Memory B cell (primary cell): ENCODE results near the gene PIP5K1B.

Source experiments
- ATAC-seq: fragments of 150-1000 bp; cut with Tn5 transposase; 2 replicates; pipeline ENCODE4 v1.10.0; 2021; ENCODE audit warnings: low read depth, mild to moderate bottlenecking, moderate library complexity
- DNase-seq, 2 donors: peaks; one replicate each; pipeline ENCODE4 v3.0.0; 2022; ENCODE audit warnings: low spot score in 2 of 2
- H3K27ac Mint-ChIP-seq: one replicate; pipeline ENCODE4 v1.8.0; 2022; ENCODE audit warnings: mild to moderate bottlenecking, moderate library complexity, mixed read lengths
- H3K27me3 Mint-ChIP-seq: one replicate; pipeline ENCODE4 v1.8.0; 2022; ENCODE audit warnings: mixed read lengths
- H3K36me3 Mint-ChIP-seq: one replicate; pipeline ENCODE4 v1.8.0; 2022; ENCODE audit warnings: mild to moderate bottlenecking, mixed read lengths
- H3K4me1 Mint-ChIP-seq: one replicate; pipeline ENCODE4 v1.8.0; 2022; ENCODE audit warnings: mixed read lengths
- H3K4me3 Mint-ChIP-seq: one replicate; pipeline ENCODE4 v1.8.0; 2022; ENCODE audit warnings: mild to moderate bottlenecking, moderate library complexity, mixed read lengths
- H3K9me3 Mint-ChIP-seq: one replicate; pipeline ENCODE4 v1.8.0; 2022; ENCODE audit warnings: mixed read lengths

Gene PIP5K1B

DNA sequence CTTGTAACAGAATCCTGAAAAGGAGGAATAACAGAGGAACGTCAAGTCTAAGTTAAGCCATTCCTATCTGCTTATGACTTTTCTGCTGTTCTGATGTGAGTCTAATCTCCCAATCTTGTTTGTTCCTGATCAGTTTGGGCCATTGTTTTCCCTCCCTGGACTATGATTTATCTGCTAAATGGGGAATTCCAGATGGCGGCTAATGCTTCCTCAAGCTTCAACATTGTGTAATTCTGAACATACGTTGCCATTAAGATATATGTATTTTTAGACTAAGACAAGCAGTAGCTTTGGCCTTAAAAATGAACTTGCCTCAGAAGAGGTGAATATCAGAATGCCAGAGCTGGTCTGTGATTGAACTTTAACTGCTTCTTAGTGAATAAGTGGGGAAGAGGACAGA lies 166.2 kb downstream of the PIP5K1B start:
- Mint-ChIP-seq H3K27ac (no peak overlapping the region), H3K4me1 (peaks cover 3% of the 10 kb centered on the region), H3K4me3 (no peak overlapping the region), H3K27me3 (no peaks in the 10 kb centered on the region), H3K36me3 (peaks cover 9% of the 10 kb centered on the region), H3K9me3 (no peaks in the 10 kb centered on the region)
- ATAC-seq (no peak), DNase-seq (no peak)

DNA sequence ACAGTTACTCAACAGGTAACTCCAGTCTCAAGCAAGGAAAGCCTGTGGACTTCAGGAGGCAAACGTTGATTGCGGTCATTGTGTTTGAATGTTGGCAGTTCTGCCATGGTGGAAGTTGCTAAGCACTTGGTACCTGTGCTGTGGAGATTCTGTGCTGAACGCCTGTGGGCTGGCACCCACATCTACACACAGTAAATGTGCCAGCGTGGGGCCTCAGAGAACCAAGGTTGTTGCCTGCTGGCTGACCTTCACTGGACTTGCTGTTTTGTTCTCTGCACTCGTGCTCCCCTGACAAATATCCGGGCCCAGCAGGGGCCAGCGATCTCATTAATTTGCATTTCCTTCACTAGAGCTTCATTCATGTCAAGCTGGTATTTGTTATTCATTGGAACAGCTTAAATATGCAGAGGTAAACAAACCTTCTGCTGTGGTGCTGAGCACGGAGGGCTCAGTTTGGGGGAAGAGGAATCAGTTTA lies 167.0 kb downstream of the PIP5K1B start:
- ATAC-seq (no peak), DNase-seq (no peak)
- Mint-ChIP-seq H3K27ac (no peak overlapping the region), H3K4me1 (no peaks in the 10 kb centered on the region), H3K4me3 (no peak overlapping the region), H3K9me3 (no peaks in the 10 kb centered on the region), H3K36me3 (peaks cover 5% of the 10 kb centered on the region), H3K27me3 (no peaks in the 10 kb centered on the region)

GRCh38 chr9:68873179-68873578 lies 168.1 kb downstream of the PIP5K1B start:
- no peaks in the 10 kb centered on the region for H3K27me3 Mint-ChIP-seq
- H3K4me1 Mint-ChIP-seq, result no peaks in the 10 kb centered on the region

GRCh38 chr9:68876273-68876672 lies 171.2 kb downstream of the PIP5K1B start:
- H3K9me3 Mint-ChIP-seq, result no peaks in the 10 kb centered on the region
- peaks cover 13% of the 10 kb centered on the region for H3K36me3 Mint-ChIP-seq
- H3K27ac Mint-ChIP-seq, result no peak overlapping the region
- ATAC-seq (no peak), DNase-seq (no peak)
- H3K27me3 Mint-ChIP-seq, result no peaks in the 10 kb centered on the region
- no peaks in the 10 kb centered on the region for H3K4me1 Mint-ChIP-seq
- H3K4me3 Mint-ChIP-seq, result no peak overlapping the region

More at GRCh38 chr9:68873179-68873578, 168.1 kb downstream of the PIP5K1B start:
- DNase-seq (no peak), ATAC-seq (no peak)
- Mint-ChIP-seq H3K4me3 (no peak overlapping the region), H3K9me3 (no peaks in the 10 kb centered on the region), H3K36me3 (peaks cover 6% of the 10 kb centered on the region), H3K27ac (no peak overlapping the region)

DNA sequence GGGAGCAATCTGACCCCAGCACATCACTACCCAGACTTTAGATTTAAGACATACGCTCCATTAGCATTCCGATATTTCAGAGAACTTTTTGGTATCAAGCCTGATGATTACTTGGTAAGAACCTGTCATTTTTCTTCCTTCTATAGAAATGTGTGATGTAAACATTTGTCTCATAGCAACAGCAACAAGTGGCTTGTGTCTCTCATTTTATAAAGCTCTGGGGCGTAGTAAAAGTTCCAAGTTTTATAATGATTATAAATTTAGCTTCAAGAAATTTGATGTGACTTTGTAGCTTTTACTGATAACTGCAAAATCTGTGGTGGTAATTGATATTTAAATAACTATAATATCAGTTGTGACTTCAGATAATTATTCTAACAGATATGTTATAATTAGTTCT lies 171.6 kb downstream of the PIP5K1B start:
- H3K9me3 Mint-ChIP-seq, result no peaks in the 10 kb centered on the region
- H3K36me3 Mint-ChIP-seq, result peaks cover 13% of the 10 kb centered on the region
- H3K4me1 Mint-ChIP-seq, result no peaks in the 10 kb centered on the region
- no peak overlapping the region for H3K27ac Mint-ChIP-seq
- H3K27me3 Mint-ChIP-seq, result no peaks in the 10 kb centered on the region
- ATAC-seq (no peak), DNase-seq (no peak)
- no peak overlapping the region for H3K4me3 Mint-ChIP-seq

DNA sequence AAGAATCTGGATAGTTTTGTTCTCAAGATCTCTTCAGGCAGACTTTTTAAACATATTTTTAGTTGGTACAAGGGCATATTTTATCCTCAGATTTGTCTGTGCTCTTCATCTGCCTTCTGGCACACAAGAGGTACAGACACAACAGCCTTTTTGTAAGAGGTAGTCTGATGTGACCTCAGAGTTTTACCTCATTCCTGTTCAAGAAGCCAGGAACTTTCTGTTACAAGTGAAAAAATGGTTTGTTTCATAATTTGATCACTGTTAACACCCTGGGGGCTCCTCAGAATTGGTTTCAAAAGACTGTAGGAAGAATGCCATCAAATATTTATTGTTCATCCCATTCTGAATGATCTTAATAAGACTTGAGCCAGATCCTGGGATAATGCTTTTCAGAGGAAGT lies 172.2 kb downstream of the PIP5K1B start:
- ATAC-seq (no peak), DNase-seq (no peak)
- Mint-ChIP-seq H3K27ac (no peak overlapping the region), H3K4me1 (no peaks in the 10 kb centered on the region), H3K4me3 (no peak overlapping the region), H3K27me3 (no peaks in the 10 kb centered on the region), H3K9me3 (no peaks in the 10 kb centered on the region), H3K36me3 (peaks cover 13% of the 10 kb centered on the region)

GRCh38 chr9:68878450-68878849 lies 173.4 kb downstream of the PIP5K1B start:
- no peak overlapping the region for H3K4me3 Mint-ChIP-seq
- H3K27me3 Mint-ChIP-seq, result no peaks in the 10 kb centered on the region
- H3K27ac Mint-ChIP-seq, result no peak overlapping the region
- no peaks in the 10 kb centered on the region for H3K9me3 Mint-ChIP-seq
- H3K36me3 Mint-ChIP-seq, result peaks cover 14% of the 10 kb centered on the region
- ATAC-seq (no peak), DNase-seq (no peak)
- no peaks in the 10 kb centered on the region for H3K4me1 Mint-ChIP-seq

DNA sequence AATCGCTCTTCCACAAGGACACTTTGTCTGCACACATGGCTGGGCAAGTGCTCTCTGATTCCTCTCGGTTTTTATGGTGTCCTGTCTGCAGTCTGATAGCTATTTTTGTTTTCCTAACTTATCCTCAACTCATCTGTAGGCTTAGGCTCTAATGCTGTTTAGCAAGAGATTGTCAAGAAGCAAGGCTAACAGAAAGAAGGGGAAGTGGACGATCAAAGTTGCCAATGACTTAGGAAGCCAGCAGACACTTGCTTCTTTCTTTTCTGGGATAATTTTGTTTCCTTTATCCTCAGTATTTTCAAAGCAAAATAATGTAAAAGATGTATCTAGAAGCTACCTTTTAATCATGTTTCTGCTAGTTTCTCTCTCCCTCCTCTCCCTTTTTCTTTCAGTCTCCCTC lies 178.2 kb downstream of the PIP5K1B start:
- Mint-ChIP-seq H3K27ac (no peak overlapping the region), H3K4me1 (peaks cover 14% of the 10 kb centered on the region), H3K36me3 (peaks cover 29% of the 10 kb centered on the region), H3K27me3 (no peaks in the 10 kb centered on the region), H3K9me3 (no peaks in the 10 kb centered on the region), H3K4me3 (no peak overlapping the region)
- DNase-seq (no peak), ATAC-seq (no peak)

- Mint-ChIP-seq H3K36me3 (peaks cover 24% of the 10 kb centered on the region), H3K9me3 (no peaks in the 10 kb centered on the region), H3K4me3 (no peak overlapping the region), H3K4me1 (peaks cover 14% of the 10 kb centered on the region), H3K27me3 (no peaks in the 10 kb centered on the region), H3K27ac (peak overlapping the region; percentile 42)
- DNase-seq, result no peak
- no peak for ATAC-seq
These were observed 182.2 kb downstream of the PIP5K1B start for GRCh38 chr9:68887232-68887631.

DNA sequence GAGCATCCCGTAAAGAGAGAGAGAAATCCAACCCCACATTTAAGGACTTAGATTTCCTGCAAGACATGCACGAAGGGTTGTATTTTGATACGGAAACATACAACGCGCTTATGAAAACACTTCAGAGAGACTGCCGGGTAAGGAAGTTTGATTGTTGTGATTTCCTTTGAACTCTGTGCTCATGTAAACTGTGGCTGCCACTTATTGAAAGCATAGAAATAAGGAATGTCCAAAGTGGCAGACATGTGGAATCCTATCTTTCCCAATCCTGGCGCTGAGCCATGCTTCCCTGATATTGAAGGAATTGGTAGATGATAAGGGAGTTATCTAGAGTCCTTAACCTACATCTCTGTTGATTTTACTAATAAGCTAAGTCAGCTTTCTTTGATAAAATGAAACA lies 189.5 kb downstream of the PIP5K1B start:
- Mint-ChIP-seq H3K36me3 (peaks cover 21% of the 10 kb centered on the region), H3K27ac (peak overlapping the region; percentile 82), H3K4me1 (peaks cover 43% of the 10 kb centered on the region), H3K4me3 (no peak overlapping the region), H3K27me3 (no peaks in the 10 kb centered on the region), H3K9me3 (no peaks in the 10 kb centered on the region)
- ATAC-seq (no peak), DNase-seq (no peak)

DNA sequence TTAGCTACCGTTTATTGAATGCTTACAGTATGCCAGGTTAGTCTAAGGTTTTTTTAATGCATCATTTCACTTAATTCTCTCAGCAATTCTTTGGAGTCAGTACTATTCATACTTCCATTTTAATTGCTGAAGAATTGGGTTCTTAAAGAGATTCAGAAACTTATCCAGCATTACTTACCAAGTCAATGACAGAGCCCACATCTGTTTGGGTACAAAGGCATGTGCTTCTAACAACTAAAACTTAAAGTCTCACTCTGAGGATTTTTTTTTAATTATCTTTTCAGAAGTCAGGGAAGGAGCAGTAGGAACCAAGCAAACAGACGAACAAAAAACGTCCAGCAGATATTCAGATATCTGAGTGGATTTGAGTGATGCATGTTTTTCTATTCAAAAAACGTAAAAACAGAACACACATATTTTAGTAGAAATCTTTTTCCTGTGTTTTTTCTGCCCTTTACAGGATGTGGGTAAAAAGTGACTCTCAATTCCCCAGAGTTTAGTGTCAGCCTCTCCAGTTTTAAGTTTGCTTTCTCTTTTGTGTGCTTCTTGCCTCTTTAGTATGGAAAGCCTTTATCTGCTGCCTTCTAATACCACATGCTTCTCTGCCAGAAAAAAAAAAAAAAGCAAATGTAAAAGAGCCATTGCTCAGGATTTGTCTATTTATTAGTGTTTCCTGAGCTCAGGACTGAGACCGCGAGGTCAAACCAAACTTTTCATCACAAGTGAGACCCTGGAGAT lies 190.9 kb downstream of the PIP5K1B start:
- Mint-ChIP-seq H3K9me3 (no peaks in the 10 kb centered on the region), H3K27ac (peak overlapping the region; percentile 82), H3K36me3 (peaks cover 19% of the 10 kb centered on the region), H3K4me3 (peak overlapping the region; percentile 63), H3K27me3 (no peaks in the 10 kb centered on the region), H3K4me1 (peaks cover 43% of the 10 kb centered on the region)
- ATAC-seq, result peak; percentile 93
- no peak for DNase-seq

GRCh38 chr9:68896486-68896885 lies 191.4 kb downstream of the PIP5K1B start:
- ATAC-seq (no peak), DNase-seq (no peak)
- Mint-ChIP-seq H3K4me3 (peak overlapping the region; percentile 76), H3K27me3 (no peaks in the 10 kb centered on the region), H3K4me1 (peaks cover 43% of the 10 kb centered on the region), H3K36me3 (peaks cover 19% of the 10 kb centered on the region), H3K9me3 (no peaks in the 10 kb centered on the region), H3K27ac (peak overlapping the region; percentile 82)

- H3K27ac Mint-ChIP-seq, result peak overlapping the region; percentile 82
- no peak overlapping the region for H3K4me3 Mint-ChIP-seq
- ATAC-seq (no peak), DNase-seq (no peak)
- H3K9me3 Mint-ChIP-seq, result no peaks in the 10 kb centered on the region
- H3K36me3 Mint-ChIP-seq, result peaks cover 20% of the 10 kb centered on the region
- no peaks in the 10 kb centered on the region for H3K27me3 Mint-ChIP-seq
- peaks cover 43% of the 10 kb centered on the region for H3K4me1 Mint-ChIP-seq
These were observed 192.6 kb downstream of the PIP5K1B start for GRCh38 chr9:68897577-68898145.

DNA sequence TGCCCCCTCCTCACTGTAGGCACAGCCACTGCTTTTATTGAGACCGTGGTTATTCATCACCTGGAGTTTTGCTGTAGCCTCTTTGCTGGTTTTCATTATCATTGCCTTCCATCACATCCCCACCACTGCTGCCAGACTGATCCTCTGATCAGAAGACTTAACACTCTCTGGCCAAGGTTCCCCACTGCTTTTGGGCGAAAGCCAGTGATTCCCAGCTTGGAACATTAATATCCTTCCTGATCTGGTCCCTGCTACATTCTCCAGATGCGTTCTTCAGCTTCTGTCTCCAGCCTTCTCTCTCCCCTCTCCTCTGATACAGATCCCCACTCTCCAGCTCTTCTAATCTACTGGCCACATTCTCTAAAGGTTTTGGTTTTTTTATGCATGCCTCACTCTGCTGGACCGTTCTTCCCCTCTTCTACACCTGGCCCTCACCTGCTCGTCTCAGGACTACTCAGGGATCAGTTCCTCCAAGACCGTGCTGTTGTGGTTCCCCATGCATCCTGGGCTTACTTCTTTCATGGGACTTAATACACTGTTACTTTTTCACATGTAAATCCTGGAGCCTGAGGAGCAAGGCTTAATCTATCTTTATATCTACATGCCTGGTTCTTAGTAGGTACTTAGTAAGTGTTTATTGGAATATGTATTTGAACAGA lies 193.9 kb downstream of the PIP5K1B start:
- ATAC-seq, result no peak
- H3K36me3 Mint-ChIP-seq, result peaks cover 19% of the 10 kb centered on the region

More for the DNA sequence above, 193.9 kb downstream of the PIP5K1B start:
- Mint-ChIP-seq H3K4me3 (peak overlapping the region; percentile 4), H3K27ac (peak overlapping the region; percentile 2), H3K9me3 (no peaks in the 10 kb centered on the region), H3K4me1 (peaks cover 43% of the 10 kb centered on the region), H3K27me3 (no peaks in the 10 kb centered on the region)
- no peak for DNase-seq
